Effector CD4-positive, alpha-beta T cell (primary cell): ENCODE measurements around the gene ADAMTS1.

Experiments used
- DNase-seq: peaks from one replicate; pipeline ENCODE4 v3.0.0-alpha.2; 2020

Gene ADAMTS1

DNA sequence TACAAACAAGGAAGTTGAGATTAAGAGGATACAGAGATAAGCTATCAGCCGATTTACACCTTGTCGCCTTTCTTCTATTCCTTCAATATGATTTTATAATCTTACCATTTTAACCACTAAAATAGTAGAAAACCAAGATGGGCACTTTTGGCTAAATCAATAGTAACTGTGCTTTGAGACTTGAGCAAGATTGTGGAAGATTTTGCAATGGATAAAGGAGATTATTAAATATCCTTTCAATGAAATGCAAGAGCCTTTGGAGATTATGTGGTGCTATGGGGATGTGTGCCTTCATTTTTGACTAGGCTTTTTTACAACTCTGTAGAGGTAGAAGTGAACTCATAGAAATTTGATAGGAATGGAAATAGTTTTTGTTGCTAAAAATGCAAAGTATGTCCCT is 33.7 kb downstream of the ADAMTS1 start:
- no peak for DNase-seq

DNA sequence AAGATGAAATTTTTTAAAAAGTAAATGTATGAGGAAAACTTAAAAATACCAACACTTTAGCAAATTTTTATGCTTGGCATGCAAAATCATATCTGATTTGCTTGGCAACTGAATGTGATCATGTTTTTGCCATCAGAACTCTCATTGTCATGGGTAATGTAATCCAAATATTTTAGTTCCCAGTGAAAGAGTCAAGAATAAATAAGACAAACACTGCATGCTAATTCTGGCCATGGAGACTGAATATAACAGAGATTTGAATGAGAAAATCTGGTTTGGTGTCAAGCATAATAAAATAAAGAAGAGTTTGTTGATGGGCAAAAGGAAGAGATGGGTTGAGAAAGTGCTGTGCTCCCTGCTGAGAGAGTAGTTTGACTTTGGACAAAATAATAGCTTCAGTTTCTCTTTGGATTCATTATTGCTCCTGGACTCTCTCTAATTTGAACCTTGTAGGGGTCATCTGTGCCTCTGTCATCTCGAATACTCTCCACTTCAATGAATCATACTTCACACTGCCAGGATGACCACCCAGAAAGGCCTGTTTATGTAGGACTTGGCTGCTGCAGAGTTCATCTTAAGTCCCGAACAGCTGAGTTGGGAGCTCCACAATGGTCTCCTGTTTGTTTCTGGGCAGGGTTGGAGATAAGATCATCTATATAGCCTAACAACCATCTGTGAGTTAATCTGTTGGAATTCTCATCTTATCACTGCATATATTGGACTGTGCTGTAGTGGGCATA is 34.4 kb downstream of the ADAMTS1 start:
- DNase-seq: no peak

DNA sequence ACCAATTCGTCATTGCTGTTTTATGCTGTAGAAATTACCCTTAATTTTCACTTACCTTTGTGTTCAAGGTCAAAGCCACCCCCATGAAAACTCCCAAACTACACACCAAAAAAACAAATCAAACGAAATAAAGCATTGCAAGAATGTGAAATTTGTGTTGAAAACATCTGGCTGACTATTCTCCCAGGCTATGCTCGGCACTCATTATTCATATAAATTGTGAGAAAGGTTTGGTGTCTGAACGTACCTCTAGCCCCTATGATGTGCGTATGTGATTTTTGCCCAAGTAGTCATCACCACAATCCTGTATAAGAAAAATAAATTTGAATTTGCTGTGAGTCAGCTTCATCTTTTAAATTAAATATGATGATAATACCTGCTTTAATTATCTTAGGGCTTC is 34.9 kb downstream of the ADAMTS1 start:
- no peak for DNase-seq

DNA sequence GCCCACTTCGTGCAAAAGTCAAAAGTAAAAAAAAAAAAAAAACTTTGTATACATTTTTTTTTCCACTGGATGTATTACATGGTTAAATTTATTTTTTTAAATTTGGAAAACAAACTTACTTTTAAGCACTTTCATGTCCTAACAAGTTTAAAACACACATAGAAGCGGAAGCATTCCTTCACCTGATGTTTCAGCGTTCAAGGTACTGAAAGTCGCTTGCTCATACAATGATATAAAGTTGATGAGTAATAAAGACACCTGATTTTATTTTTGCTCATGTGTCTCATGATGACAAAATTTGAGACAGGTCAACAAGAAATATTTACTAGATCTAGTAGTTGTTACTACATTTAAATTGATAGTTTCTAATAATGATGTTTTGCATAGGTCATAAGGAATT is 35.5 kb downstream of the ADAMTS1 start:
- DNase-seq: no peak

DNA sequence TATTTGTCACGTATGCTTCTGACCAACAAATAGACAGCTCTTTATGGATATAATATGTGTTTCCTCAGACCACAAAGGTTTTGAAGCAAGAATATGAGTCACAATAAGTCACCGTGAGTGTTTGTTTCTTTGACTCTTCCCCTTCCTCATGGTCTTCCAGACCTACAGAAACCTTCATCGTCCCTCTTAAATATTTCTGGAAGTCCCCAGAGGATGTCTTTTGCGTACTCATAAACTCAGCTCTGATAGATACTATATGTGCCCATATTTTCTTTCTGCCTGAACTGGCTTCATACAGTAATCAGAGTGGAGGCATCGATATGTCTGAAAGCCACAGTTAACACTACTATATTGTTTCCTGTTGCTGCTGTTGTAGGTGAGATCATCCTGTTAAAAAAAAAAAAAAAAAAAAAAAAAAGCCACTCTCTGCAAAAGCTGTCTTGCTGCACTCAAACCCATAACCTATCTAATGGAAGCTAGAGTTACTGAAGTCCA is 38.4 kb downstream of the ADAMTS1 start:
- DNase-seq: no peak

DNA sequence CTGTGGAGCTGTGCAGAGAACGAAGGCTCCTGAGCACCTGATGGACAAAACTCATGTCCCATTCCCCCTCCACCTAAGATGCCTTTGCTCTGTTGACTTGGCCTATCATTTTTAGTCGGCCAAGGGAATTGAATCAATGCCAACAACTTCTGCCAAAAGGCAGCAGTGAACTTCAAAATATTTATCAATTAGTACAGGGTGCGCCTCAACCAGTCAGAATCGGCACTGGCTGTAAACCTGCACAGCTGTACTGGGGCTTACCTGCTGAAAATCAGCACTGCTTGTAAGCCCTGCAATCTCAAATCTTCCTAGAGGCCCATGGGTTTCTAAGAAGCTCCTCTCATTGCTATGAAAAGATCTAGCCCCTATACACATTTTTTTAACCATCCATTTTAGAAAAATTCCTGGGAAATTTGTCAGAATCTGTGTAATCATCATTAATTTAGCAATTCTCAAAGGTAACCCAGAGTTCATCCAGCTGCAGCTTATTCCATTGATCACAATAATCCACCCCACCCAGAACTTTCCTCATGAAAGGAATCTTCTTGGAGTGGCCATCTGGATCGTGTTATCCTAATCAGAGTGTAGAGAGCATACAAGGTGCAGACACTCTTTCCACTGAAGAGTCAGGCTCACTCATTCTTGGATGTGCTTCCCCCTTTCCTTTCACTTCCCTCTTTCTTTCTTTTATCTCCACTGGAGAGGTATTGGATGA is 40.2 kb downstream of the ADAMTS1 start:
- no peak for DNase-seq

DNA sequence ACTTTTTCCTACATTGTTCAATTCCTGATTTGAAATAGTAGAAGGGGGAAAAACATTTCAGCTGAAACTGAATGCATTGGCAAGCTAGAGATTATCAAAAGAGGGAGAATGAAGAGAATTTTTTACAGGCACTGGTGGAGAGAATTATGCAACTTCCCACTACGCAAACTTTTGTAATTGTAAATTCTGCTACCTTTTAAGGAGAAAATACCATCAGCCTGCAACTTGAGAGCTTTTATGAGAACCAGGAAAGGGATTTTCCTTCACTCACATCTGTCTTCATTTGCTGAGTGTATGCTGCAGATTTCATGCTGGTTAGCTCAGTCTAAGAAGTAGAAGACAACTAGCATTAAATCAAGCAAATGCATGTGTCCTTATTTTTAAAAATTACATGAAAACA is 43.7 kb downstream of the ADAMTS1 start:
- DNase-seq: no peak

DNA sequence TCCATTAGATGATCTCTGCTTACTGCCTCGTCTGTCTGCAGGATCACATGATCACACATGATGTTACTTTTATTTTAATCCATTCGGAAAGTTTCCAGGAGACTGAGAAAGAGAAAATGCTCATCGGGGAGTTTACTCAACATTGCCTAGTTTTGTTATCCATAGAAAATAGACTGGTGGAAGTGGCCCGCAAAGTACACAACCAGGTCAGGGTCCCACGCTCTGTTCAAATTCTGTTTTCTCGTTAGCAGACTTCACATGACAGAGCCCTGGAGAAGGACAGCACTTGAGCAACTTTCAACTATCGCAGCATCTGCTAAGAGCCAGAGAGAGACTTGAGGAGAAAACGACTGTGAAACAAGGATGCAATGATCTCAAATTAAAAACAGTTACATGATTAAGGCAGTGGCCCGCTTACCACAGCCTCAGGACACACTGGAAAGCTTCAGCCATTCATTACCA is 44.2 kb downstream of the ADAMTS1 start:
- no peak for DNase-seq

DNA sequence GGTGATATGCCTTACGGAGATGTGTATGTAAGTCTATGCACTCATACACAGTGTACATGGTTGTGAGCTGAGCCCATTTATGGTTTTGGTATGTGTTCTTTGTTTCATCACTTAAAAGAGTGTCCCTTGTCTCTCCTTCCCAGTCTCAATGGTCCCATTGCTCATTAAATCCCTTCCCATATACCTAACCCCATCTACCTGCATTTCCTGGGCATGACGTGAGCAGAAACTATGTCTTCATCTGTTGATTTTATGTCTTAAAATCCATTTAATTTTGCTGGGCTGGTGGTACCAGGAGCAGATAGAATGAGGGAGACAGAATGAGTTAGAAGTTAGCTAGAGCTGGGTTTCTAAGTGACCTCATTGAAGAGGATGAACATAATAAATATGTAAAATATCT is 44.8 kb downstream of the ADAMTS1 start:
- no peak for DNase-seq

DNA sequence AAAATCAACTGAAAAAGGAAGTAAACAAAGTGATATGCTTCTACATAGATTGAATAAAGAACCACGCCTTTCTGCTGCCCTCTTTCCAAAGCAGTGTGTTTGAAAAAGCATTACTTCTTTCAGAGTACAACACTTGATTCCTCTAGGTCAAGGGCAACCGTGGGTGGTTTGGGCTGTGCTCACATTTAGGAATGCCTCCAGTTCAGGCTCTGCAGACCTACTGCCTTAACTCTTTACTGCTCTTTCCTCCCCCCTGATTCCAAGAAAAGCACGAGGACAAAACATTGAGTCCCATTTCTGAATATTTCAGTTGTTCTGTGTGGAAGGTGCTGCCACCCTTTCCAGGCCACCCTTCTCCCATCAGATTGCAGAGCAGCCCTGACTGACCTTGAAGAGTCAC is 45.2 kb downstream of the ADAMTS1 start:
- no peak for DNase-seq

DNA sequence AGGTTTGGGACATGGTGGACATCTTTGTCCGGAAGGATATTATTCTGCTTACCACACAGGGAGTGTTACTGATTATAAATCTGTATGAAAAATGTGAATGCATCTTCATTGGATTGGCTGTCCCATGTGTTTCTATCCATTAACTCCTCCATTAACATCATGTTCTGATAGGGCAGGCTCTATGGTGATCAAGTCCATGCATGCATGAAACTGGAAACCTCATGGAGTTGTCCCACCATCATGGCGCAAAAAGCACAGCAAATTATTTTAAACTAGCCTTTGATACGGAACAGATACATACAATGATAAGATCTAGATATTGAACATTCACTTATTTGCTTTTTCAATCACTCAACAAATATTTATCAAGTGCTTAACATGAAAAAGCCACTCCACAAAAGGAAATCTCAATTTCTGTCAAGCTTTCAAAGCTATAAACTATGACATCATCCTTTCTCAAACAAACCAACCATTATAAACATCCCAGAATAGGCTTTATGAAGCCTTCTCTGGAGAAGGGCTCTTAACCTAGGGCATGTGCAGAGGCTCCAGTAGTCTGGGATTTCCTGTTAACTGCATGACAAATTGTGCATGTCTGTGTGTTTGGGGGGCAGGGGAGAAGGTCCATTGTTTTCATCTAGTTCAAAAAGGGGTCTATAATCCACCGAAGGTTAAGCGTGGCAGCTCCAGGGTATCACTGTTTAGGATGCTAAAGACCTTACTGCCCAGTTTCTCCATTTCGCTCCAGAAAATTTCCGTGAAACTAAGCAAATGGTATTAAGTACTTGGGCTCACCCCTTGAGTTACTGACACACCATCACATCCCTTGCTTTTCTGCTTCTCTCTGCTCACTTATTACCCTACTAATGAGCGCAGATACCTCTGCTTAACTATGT is 46.1 kb downstream of the ADAMTS1 start:
- no peak for DNase-seq

DNA sequence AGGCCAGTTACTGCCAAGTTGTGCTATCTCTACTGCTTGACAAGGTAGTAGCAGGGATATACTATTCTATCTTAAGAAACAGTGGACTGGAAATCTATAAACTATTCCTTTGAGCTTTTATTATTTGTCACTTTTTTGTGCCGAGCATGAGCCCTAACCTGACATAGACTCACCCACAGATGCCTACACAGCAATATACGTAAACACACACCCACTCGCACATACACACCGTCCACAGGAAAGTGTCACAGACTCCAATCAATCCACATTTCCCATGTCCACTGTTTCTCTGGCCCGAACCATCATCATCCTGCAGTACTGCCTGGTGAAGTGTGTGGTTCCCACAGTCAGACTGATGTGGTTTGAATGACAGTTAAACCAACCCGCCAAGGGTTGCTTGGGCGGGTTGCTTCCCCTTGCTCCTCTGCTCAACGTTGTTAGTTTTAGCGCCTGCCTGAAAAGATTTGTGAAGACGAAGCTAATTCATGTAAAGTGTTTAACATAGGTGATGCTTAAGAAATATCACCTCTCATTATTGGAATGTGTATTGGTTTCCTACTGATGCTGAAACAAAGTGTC is 47.2 kb downstream of the ADAMTS1 start:
- no peak for DNase-seq

DNA sequence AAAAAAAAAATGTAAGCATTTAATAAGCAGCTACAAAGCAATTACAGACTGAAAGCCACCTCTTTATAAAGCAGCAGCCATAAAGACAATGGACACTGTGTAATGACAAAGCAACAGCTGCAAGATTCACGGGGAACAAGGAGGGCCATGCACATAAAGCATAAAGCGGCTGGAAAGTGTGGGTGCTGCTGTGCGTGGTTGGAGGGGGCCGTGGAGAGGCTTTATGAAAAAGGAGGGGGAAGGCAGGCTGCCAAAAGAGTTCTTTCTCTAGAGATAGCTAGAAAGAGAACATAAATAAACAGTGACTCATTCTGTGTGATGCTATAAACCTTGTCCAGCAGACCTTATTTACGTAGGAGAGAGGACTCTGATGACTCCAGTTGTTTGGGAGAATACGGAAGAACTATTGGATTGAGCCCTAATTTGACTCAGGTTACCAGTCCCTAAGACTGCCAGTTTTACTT is 49.3 kb downstream of the ADAMTS1 start:
- DNase-seq: no peak

DNA sequence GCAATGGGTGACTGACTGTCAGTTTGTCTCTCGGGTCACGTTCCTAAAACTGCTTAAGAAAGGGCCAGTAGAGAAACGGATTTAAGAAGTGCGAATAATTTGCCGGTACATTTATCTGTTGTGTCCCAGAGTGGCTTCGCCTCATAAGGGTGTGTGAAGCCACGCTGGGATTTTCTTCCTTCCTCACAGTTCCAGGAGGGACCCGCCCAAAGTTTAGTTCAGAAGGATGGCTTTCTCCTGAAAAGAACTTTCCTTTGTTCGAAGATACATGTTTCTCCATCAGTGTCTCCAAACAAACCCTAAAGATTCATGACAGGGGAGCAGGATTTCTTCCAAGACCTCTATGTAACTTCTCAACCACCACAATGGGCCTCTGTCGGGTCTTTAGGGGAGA is 49.8 kb downstream of the ADAMTS1 start:
- DNase-seq: no peak

DNA sequence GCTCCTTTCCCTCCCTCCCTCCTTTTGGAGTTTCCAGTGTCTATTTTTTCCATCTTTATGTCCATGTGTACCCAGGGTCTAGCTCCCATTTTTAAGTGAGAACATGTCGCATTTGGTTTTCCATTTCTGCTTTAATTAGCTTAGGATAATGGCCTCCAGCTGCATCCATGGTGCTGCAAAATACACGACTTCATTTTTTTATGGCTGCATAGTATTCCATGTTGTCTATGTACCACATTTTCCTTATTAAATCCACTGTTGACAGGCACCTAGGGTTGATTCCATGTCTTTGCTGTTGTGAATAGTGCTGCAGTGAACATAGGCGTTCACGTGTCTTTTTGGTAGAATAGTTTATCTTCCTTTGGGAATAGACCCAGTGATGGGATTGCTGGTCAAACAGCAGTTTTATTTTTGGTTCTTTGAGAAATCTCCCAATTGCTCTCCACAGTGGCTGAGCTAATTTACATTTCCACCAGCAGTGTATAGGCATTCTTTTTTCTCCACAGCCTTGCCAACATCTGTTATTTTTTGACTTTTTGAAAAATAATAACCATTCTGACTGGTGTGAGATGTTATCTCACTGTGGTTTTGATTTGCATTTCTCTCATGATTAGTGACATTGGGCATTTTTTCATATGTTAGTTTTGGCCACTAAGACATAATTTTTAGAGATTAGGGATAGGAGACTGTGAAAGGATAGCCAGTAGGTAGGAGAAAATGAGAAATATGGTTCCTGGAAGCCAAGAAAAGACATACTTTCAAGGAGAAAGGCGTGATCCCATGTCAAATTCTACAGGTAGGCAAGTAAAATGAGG is 50.4 kb downstream of the ADAMTS1 start:
- no peak for DNase-seq

DNA sequence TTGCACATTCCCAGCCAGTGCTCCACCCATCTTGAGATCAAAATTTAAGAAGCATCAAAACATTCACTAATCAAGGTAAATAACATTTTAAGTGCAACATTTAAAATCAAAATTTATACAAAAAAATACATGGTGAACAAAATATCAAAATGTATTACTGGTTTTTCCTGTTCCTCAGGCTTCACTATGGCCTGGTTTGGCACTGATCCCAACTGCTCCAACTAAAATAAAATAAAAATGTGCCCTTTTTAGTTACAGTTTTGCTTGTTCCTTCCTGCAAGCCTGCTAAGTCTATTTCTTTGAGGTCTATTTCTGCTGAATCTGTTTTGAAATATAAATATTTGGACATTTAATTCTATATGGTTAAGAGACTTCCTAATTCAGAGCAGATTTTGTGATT is 54.9 kb downstream of the ADAMTS1 start:
- no peak for DNase-seq

DNA sequence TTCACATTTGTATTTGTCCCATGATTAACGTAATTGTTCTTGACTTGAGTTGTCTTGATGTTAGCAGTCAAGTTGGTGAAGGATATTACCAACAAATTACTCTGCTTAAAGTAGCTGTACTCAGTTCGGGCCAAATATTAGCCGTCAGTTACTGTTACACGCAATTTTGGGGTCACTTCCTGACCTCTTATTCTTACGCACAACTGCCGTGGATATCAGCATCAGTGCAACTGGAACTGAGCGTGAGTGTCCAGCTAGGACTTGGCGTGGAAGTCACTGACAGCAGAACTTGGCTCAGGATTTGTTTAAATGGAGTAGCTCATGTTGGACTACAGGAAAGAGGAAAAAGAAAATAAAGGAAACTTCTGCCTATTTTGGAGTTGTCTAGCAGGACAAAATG is 56.4 kb downstream of the ADAMTS1 start:
- DNase-seq: no peak
